Stomach (tissue), 4 donors: ENCODE results near the gene PRKCE.

Source experiments
- POLR2AphosphoS5 ChIP-seq, 3 donors: sonication (generic); formaldehyde crosslinking; IDR thresholded peaks; one replicate each; pipeline ENCODE4 v1.6.1; 2016; ENCODE audit warnings: antibody characterized with exemption in 3 of 3
- TF ChIP-seq, protein P1 (sequence below), 7 experiments: fragments of 450-650 bp in 4 of 7; fragments of 200-600 bp in 3 of 7; sonication (generic) in 3 of 7; IDR thresholded peaks; one replicate each; pipeline ENCODE4 v1.5.1; 2016 to 2019; ENCODE audit warnings: antibody characterized with exemption in 7 of 7, control low read depth in 2 of 7, mild to moderate bottlenecking in 1 of 7

DNA sequence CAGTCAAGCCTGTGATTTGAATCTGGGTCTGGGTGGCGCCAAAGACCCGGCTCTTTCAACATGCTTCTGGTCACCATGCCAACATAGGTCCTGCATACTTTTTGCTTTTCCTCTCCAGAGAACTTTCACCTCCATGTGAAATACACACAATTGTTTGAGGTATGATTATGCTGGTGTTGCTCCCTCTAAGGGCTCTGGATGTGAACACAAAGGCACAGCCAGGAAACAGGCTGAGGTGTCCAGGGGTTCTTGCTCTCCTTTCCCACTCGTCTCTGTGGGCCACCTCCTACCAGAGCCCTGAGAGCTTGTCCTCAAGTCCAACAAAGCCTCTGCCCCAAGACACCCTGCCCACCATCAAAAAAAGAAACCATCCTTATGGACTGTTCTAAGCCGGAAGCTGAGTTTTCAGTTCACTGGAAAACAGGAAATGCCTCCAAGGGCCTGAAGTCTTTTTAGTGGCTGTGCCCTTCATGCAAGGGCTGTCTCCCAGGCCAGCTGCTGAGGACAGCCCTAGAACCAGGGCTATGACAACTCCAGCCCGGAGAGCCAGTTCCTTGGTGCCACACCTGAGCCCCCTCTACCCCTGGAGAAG is 545.5 kb downstream of the PRKCE start:
- TF ChIP-seq POLR2AphosphoS5 (IDR thresholded peaks at IDR 0.05), result no peak
- TF ChIP-seq, protein P1, sequence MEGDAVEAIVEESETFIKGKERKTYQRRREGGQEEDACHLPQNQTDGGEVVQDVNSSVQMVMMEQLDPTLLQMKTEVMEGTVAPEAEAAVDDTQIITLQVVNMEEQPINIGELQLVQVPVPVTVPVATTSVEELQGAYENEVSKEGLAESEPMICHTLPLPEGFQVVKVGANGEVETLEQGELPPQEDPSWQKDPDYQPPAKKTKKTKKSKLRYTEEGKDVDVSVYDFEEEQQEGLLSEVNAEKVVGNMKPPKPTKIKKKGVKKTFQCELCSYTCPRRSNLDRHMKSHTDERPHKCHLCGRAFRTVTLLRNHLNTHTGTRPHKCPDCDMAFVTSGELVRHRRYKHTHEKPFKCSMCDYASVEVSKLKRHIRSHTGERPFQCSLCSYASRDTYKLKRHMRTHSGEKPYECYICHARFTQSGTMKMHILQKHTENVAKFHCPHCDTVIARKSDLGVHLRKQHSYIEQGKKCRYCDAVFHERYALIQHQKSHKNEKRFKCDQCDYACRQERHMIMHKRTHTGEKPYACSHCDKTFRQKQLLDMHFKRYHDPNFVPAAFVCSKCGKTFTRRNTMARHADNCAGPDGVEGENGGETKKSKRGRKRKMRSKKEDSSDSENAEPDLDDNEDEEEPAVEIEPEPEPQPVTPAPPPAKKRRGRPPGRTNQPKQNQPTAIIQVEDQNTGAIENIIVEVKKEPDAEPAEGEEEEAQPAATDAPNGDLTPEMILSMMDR (IDR thresholded peaks at IDR 0.05), result no peak
